Stimulated activated CD4-positive, alpha-beta T cell treated with anti-CD3 and anti-CD28 coated beads, Interleukin-12 subunit alpha, Interleukin-12 subunit beta, amount 100 ng/mL, for 24 hours (primary cell): ENCODE data around the gene BORCS5.
"Not testable (repeated sequence)": the region's sequence is repeated elsewhere in the genome, so short reads cannot be mapped to it uniquely, and the experiment has no call there.

ENCODE experiments used
- DNase-seq, 2 experiments: peaks; one replicate each; pipeline ENCODE4 v3.0.0-alpha.2; 2020; ENCODE audit warnings: low read depth in 2 of 2

BORCS5 gene

DNA sequence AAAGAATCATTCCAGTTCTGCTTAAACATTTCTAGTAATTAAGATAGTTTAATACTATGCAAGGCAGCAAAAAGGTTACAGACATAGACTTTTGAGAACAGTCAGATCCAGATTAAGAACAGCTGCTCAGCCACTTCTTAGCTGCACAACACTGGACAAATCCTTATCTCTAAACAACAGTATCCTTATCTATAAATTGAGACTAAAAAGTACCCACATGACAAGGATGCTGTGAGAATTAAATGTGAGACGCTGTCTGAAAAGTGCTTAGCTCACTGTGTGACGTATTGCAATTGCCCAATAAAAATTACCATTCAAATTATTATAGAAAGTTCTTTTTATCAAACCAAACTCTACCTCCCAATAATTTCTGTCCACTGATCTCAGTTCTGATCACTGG, 35.5 kb downstream of the BORCS5 start:
- DNase-seq, result no peak

DNA sequence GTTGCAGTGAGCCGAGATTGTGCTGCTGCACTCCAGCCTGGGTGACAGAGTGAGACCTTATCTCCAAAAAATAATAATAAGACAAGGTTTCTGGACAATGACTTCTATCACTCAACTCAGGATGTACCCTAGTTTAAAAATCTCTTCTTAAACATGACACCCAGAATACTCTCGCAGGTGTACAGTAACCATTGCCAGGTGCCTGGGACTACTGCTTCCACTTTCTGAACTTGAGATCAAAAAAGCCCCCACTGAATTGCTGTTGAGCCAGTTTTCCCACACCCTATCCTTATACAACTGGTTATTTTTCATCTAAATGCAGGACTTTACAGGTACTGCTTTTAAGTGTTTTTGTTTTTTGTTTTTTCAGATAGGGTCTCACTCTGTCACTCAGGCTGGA, 36.3 kb downstream of the BORCS5 start:
- DNase-seq, result no peak

DNA sequence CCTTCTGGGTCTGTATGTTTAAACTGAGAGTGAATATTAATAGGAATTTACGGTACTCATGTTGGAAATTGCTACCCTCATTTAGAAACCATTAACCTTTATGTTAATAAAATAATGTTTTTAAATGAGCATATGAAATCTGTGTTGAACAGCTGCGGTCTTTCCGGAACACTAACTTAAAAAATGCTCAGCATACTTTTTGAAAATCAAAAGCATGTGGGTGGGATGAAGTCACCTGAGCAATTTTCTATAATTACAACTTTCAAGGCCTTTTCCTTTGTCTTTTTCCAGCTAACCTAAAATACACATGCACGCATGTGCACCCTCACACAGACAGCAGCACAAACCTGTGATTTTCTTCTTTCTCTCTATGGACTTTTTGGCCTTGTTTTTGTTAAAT, 39.8 kb downstream of the BORCS5 start:
- no peak for DNase-seq

DNA sequence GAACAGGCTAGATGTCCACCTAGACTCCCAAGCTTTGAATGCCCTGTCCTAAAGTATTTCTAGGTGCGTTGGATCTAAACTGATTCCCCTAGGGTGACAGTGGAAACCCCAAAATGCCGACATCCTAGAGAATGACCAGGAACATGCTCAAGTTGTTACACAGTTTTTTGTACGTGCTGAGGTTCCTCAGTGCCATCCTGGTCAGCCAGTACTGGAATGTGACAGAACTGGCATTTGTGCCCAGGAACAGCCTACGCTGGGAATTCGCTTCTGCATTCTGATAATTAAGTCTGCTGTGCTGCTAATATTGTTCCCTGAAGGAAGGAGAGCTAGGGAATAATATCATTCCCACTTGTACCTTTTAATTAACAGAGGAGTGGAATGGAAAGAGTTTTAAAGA, 40.3 kb downstream of the BORCS5 start:
- no peak for DNase-seq

DNA sequence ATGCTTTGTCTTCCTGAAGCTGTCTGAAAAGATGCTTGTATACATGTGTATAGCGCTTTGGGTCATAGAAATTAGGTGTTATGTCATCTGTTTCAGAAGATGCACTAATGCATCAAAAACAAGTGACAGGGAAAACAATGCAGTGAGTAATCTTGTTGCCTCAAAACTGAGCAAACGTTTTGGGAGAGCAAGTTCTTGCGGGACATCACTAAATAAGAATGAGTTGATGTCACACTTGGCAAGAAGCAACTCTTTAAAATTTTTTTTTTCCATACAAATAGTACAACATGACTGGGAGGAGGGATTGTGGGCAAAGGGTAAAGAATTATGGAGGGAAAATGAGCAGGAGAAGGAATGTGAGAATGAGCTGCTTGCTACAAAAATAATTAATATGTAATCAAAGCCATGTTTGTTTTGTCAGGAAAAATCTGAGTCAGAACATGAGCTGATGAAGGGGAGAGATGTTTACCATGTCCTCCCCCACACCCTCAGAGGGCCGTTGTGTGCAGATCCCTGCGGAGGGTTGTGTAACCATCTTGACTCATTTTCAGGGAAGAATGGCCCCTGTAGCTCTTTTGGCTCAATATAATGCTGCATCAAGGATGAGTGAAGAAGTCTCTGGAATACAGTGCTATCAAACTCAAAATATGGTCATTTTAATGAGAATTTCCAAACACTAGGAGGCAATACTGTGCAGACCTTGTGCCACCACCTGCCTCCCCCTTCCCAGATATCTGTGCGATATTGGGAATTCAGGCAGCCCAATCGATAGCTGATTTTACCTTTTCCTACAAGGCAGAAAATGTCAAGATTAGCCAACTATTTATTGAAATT, 41.4 kb downstream of the BORCS5 start:
- no peak for DNase-seq

DNA sequence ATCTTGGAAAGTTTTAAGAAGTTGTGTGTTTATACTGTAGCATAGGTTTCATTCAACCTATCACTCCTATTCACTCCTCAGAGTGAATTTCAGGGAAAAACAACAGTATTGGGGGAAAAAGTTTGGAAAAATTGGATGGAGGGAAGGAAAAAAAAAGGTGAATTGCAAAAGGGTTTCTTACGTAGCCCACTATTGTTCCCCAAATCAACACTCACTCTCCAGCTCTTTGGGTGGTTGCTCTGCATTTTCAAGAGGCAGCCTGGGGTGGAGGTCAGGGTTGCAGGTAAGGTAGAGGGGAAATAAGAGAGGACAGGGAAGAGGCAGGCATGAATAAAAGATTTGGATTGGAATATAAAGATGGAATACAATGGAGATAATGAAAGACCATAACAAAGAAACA, 42.3 kb downstream of the BORCS5 start:
- no peak for DNase-seq

DNA sequence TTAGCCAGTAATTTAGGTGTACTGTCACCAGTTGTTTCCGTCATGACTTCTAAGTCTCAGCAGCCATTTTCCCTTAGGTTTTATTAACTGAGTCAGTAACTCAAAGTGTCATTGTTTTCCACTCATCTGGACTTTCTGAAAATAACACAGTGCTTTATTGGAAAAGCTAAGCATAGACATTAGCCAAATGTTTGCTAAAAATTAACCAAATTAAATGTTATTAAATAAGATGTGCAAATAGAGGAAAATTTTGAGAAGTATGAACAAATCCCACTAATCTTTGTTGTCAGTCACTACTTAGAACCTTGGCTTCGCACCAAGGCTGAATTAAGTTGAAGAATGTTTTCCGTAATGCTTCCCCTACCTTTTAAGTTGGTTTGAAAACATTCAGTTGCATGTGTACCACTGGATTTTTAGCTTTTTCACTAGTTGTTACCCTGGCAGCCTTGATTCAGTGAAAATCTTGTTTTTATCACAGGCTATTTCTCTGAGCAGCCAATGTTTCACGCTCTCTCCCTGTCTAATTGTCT, 43.0 kb downstream of the BORCS5 start:
- no peak for DNase-seq

DNA sequence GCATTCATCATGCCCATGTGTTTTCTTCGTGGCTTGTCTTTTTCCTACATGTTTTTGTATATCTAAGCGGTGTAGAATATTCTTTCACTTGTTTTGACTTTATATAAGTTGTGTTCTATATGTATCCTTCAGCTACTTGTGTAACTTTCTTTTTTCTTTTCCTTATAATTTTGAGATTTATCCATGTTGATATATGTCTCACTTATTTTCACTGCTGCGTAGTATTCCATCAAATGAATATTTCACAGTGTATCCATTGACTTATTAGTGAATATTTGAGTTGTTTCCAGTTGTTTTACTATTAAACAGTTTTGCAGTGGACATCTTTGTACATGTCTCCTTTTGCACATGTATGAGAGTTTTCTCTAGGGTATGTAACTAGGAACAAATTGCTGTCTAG, 43.9 kb downstream of the BORCS5 start:
- no peak for DNase-seq

DNA sequence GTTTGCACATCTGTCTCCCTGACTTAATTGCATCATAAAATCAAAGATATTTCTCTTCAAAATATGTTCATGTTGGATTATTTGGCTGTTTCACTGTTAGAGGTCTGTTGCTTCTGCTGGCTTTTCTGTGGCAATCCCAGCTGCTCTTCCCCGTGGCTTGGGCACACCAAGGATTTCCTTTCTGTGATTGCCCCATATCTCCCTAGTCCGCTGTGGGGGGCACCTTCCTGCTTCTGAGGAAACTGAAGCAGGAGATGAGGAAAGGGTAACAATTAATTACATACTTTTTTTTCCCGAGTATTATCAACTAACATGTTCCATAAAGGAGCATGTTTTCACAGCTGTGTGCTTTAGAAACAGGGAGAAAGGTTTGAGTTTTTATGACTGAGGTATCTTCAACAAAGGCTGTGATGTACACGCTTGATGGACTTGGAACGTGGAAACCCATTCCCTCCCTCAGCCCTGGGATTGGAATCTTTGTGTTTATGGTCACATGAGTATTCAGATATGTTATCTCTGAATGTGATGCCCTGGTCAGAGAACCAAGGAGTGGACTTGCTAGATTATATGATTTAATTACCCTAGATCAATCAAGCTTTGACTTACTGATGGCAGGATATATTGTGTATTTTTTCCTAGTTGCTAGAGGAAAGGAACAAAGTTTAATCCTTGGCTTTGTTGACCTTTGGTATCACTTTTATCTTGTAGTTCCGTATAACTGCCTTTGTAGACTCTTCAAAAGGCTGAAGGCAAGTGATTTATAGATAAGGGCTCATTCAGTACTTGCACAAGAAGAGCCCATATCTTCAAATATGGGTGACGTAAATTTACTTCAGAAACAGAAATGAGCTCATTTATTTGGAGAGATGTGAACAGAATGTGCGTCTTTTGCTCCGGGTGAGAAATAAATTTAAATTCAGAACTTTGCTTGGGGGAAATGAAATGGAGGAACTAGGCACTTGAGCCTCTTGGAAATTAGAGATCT, 46.7 kb downstream of the BORCS5 start:
- DNase-seq, result no peak

DNA sequence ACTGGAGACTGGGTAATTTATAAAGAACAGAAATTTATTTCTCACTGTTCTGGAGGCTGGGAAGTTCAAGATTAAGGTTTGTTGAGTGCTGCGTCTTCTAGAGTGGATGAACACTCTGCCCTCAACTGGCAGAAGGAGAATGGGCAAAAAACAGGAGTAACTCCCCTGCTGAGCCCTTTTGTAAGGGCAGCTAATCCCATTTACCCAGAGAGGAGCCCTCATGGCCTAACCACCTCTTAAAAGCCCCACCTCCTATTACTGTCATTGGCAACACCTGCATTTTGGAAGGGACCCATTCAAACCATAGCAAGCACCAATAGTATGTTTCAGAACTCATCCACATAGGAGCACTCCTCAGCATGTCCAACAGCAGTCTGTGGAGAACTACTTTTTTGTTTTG, 47.4 kb downstream of the BORCS5 start:
- no peak for DNase-seq

DNA sequence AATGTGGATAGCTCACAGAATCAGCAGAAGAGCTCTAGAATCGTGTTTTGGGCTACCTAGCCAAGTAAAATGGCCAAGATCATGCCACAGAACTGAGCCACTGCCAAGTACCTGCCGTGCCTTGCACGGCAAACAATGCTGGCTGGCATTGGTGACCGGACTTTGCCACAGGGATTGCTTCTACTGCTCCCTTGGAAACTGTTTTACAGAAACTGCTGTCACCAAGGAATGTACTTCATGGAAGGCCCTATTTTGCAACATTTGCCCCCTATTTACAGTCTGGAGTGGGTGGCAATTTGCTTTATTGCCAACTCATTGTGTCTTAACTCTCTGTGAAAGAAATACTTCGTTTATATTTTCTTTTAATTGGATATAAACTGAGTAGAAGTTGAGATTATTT, 49.0 kb downstream of the BORCS5 start:
- no peak for DNase-seq

DNA sequence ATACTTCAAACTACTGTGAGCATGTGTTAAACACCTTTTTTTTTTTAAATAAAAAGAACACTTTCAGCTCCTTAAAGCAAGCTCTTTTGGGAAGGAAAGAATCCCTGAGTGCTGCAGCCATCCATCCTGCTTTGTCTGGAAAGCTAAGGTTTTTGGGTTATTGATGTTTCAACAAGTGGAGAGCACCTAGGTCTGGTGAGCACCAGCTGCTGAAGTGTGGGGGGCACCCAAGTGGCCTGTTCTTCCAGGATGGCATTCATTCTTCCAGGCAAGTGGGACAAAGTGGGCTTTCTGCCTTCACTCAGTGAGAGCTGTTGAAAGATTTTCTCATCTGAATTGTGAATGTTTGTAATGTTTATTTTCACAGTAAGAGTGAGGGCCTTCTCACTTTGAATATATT, 49.9 kb downstream of the BORCS5 start:
- no peak for DNase-seq

DNA sequence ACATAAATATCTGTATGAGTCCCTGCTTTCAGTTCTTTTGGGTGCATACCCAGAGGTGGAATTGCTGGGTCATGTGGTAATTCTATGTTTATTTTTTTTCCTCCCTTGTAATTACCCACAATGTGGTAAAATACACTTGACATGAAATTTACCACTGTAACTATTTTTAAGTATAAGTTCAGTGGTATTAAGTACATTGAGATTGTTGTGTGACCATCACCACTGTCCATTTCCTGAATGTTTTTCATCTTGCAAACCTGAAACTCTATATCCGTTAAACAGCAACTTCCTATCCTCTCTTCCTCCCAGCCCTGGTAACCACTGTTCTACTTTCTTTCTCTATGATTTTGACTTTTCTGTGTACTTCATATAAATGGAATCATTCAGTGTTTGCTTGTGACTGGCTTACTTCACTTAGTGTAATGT, 51.4 kb downstream of the BORCS5 start:
- DNase-seq, result no peak

DNA sequence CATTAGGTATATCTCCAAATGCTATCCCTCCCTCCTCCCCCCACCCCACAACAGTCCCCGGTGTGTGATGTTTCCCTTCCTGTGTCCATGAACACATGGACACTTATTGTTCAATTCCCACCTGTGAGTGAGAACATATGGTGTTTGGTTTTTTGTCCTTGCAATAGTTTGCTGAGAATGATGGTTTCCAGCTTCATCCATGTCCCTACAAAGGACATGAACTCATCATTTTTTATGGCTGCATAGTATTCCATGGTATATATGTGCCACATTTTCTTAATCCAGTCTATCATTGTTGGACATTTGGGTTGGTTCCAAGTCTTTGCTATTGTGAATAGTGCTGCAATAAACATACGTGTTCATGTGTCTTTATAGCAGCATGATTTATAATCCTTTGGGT, 52.5 kb downstream of the BORCS5 start:
- DNase-seq, result not testable (repeated sequence)

DNA sequence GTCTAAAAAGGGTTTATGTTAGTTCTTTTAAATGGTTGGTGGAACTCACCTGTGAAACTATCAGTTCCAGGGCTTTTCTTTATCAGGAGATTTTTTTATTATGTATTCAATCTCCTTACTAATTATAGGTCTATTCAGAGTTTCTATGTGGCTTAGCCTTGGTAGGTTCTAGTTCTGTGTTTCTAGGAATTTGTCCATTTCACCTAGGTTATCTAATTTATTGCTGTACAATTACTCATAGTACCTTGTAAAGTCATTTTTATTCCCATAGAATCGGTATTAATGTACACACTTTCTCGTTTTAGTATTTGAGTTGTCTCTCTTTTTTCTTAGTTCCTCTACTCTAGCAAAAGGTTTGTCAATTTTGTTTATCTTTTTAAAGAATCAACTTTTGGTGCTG, 59.0 kb downstream of the BORCS5 start:
- no peak for DNase-seq

DNA sequence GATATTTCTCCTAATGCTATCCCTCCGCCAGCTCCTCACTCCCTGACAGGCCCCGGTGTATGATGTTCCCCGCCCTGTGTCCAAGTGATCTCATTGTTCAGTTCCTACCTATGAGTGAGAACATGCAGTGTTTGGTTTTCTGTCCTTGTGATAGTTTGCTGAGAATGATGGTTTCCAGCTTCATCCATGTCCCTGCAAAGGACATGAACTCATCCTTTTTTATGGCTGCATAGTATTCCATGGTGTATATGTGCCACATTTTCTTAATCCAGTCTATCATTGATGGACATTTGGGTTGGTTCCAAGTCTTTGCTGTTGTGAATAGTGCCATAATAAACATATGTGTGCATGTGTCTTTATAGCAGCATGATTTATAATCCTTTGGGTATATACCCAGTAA, 62.3 kb downstream of the BORCS5 start:
- not testable (repeated sequence) for DNase-seq

DNA sequence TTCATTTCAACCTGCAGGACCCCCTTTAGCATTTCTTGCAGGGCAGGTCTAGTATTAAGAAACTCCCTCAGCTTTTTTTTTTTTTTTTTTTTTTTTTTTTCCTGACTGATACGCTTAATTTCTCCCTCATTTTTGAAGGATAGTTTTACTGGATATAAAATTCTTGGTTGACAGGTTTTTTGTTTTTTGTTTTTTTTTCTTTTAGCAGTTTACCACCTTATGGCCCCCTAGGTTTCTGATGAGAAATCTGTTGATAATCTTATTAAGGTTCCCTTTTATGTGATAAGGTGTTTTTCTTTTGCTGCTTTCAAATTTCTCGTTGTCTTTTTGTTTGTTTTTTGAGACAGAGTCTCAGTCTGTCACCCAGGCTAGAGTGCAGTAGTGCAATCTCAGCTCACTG, 66.5 kb downstream of the BORCS5 start:
- no peak for DNase-seq

DNA sequence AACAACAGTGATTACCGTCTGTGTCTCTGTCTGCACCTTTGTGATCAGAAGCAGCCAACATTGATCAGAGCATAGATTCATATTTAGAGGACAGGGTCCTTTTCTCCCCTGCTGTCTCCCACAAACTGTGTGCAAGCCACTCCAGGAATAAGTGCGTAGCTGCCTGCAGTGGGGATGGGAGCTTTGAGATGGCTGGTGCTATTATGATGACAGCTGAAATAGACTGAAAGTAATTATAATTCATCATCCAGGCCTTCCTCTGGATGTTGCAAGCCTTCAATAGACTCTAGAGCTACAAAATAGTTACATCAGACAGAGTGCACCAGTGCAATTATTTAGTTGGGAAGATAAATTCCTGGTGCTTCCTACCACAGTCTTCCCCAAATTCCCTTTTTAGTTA, 68.1 kb downstream of the BORCS5 start:
- DNase-seq, result no peak

DNA sequence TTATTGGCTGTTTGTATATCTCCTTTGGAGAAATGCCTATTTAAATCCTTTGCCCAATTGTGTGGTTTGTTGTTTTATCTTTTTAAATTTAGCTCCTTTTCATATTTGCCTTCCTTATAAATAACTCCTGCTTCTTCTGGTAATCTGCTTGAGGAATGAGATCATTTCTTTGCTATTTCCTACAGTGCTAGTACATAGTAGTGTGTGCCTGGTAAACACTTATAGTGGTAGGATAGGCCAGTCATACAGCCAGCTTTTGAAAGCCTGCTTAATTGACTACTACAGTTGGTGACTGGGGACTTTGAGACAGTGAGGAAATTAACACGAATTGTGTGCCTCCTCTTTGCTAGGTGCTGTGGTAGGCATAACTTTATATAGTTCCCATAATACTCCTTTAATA, 68.7 kb downstream of the BORCS5 start:
- DNase-seq, result no peak

DNA sequence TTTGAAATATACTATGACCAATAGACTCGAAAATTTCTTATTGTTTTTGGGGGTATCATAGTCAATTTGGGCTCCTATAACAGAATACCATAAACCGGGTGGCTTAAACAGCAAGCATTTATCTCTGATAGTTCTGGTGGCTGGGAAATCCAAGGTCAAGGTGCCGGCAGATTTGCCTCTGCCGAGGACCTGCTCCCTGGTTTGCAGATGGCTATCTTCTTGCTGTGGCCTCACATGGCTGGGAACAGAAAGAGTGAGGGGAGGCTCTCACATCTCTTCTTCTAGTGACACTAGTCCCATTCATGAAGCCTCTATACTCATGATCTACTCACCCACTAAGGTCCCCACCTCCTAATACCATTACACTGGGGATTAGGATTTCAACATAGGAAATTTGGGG, 70.7 kb downstream of the BORCS5 start:
- no peak for DNase-seq

DNA sequence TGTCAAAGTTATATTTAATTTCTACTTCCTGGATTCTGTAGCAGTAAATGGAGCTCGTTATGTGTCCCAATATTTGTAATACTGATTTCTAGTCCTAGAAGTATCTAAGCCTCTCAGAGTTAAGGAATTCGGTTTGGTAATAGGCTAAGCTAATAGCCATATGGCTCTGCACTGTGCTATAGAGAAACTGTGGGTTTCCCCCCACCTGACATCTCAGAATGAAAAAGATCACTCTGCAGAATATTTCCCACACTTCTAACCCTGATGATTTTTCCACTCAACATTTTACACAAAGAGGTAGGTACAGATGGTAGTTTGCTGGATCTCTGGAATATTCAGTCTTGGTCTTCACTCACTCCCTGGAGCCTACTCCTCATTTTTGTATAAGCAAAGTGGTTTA, 71.2 kb downstream of the BORCS5 start:
- DNase-seq, result no peak

DNA sequence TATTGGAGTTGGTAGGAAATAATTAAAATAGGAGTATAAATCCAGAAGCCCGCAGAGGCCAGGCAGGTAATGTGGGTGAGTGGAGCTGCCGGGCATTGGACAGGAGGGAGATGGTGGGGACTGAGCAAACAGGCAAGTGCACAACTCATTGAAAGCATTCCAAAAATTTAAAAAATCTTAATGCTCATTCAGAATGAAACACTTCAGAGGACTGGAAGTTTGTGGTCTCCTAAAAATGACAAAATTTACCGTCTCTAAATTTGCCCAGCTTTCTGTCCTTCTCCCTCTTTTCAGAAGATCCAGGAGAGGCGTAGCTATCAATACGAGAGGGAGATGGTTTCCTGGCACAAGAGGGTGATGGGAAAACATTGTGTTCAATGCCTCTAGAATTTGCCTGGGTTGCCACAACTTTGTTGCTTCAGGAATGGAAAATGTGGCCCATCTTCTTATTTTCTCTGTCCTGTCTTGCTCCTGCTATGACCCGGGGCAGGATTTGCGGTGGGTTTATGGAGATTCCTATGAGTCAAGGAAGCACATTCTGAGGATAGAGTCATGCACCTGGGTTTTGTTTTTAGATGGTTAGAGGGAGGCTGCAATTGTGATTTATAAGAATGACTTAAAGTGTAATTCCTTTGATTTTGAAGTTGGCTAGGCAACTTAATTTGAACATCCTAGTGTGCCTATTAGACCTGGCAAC, 72.2 kb downstream of the BORCS5 start:
- DNase-seq, result no peak
